GM13977 (cell line): ENCODE results near the gene CACNA1I.

Experiments
- DNase-seq: peaks from one replicate; pipeline ENCODE4 v3.0.0; 2012; ENCODE audit warnings: low spot score
- in situ Hi-C: fragments of 300-500 bp; cut with MboI; formaldehyde crosslinking; loops from one replicate; pipeline ENCODE4 v1.12.0; 2022; ENCODE audit warnings: low sequenced_read_pairs, low pct_unique_long_range_greater_than_20kb, mixed read lengths, inconsistent platforms; ENCODE audit not compliant: unreplicated experiment
- TF ChIP-seq, protein P1 (sequence below): IDR thresholded peaks from 2 replicates; pipeline ENCODE4 v1.5.1; 2012; ENCODE audit warnings: mild to moderate bottlenecking, control low read depth; ENCODE audit not compliant: insufficient read depth; ENCODE audit errors: extremely low read depth, missing control alignments

CACNA1I gene

DNA sequence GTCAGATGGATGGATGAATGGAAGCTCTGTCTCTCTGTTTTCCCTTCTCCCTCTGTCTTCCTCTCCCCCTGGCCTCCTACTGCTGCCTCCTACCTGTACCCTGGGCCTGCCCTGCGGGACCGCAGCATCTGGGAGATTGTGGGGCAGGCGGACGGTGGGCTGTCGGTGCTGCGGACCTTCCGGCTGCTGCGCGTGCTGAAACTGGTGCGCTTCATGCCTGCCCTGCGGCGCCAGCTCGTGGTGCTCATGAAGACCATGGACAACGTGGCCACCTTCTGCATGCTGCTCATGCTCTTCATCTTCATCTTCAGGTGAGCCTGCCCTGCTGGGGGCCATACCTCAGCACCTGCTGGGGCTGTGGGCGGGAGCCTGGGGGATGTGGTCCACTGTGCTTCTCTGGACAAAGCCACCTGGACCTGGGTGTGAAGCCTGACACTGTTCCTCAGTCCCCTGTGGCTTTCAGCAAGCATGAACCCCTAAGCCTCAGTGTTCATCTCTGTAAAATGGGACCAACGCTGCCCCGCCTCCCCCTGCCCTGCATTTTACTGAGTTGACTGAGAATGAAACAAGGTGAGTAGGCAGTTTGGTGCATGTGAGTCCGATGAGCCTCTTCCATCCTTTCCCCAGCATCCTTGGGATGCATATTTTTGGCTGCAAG lies 88.4 kb downstream of the CACNA1I start:
- in situ Hi-C loops, result no loop called here
- TF ChIP-seq, protein P1, sequence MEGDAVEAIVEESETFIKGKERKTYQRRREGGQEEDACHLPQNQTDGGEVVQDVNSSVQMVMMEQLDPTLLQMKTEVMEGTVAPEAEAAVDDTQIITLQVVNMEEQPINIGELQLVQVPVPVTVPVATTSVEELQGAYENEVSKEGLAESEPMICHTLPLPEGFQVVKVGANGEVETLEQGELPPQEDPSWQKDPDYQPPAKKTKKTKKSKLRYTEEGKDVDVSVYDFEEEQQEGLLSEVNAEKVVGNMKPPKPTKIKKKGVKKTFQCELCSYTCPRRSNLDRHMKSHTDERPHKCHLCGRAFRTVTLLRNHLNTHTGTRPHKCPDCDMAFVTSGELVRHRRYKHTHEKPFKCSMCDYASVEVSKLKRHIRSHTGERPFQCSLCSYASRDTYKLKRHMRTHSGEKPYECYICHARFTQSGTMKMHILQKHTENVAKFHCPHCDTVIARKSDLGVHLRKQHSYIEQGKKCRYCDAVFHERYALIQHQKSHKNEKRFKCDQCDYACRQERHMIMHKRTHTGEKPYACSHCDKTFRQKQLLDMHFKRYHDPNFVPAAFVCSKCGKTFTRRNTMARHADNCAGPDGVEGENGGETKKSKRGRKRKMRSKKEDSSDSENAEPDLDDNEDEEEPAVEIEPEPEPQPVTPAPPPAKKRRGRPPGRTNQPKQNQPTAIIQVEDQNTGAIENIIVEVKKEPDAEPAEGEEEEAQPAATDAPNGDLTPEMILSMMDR, result no peak
- no peak for DNase-seq

GRCh38 chr22:39661501-39661841 lies 90.9 kb downstream of the CACNA1I start:
- no peak for DNase-seq
- TF ChIP-seq, protein P1, result no peak
- in situ Hi-C loops, result no loop called here

- in situ Hi-C loops, result no loop called here
- peak; percentile 61 for DNase-seq
- TF ChIP-seq, protein P1, result no peak
Measured at GRCh38 chr22:39661842-39662685, 91.5 kb downstream of the CACNA1I start.

- TF ChIP-seq, protein P1, result no peak
- in situ Hi-C loops, result no loop called here
- no peak for DNase-seq
Measured at GRCh38 chr22:39662686-39663052, 92.1 kb downstream of the CACNA1I start.

GRCh38 chr22:39663751-39664150 lies 93.2 kb downstream of the CACNA1I start:
- in situ Hi-C loops, result no loop called here
- TF ChIP-seq, protein P1, result no peak
- no peak for DNase-seq

DNA sequence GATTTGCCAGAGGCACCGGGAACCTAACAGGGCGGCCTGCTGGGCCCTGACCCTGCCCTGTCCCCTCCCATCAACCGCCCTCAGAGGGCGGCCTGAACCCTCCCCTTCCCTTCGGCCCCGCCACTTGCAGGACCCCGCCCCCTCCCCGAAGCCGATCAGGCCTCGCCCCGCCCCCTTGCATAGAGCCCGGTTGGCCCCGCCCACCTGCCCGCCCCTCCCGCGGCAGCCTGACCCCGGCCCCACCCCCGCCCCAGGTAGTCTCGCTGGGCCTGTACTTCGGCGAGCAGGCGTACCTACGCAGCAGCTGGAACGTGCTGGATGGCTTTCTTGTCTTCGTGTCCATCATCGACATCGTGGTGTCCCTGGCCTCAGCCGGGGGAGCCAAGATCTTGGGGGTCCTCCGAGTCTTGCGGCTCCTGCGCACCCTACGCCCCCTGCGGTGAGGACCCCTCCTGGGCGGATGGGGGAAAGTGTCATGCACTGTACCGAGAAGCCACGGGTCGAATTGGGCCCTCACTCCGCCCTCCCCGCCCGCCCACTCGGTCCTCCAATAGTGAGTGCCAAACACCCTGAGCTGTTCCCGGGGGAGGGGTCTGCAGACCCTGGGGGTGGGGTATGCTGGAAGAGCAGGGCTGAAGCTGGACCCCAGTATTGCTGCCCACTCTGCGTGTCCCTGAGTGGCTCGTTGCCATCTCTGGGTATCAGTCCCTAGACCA lies 94.1 kb downstream of the CACNA1I start:
- peak; percentile 70 for DNase-seq
- in situ Hi-C loops, result no loop called here
- TF ChIP-seq, protein P1, result no peak
